Esophagus squamous epithelium (tissue), 5 donors: ENCODE measurements around the gene ZDHHC18. TPM values are rescaled to one million over a fixed set of nuclear protein-coding genes. Genes with fewer than 3 reads are reported as not detected.
A peak's percentile ranks its signal among the peaks of the same experiment; 100 is the strongest.
"Not testable (repeated sequence)": the region's sequence is repeated elsewhere in the genome, so short reads cannot be mapped to it uniquely, and the experiment has no call there.

ENCODE experiments used
- DNase-seq: peaks from one replicate; lab custom pipeline; 2025; lab: John Stamatoyannopoulos, UW
- H3K27ac ChIP-seq, 4 donors: fragments of 200-600 bp; sonication (generic); one replicate each; pipeline ENCODE4 v1.5.1; 2016 to 2019; ENCODE audit warnings: mild to moderate bottlenecking in 1 of 4
- H3K27me3 ChIP-seq, 4 donors: fragments of 200-600 bp; sonication (generic); 1 replicate in 3 of 4; 2 replicates in 1 of 4; pipeline versions ENCODE4 v1.5.1 to v1.6.0; 2017 to 2021; ENCODE audit warnings: antibody characterized with exemption in 1 of 4
- H3K36me3 ChIP-seq, 3 donors: fragments of 200-600 bp; sonication (generic); one replicate each; pipeline ENCODE4 v1.5.1; 2016 to 2019
- H3K4me1 ChIP-seq, 3 donors: fragments of 200-600 bp; sonication (generic); one replicate each; pipeline ENCODE4 v1.5.1; 2017 to 2019
- H3K4me3 ChIP-seq, 4 donors: fragments of 200-600 bp; sonication (generic); 1 replicate in 3 of 4; 2 replicates in 1 of 4; pipeline ENCODE4 v1.5.1; 2016 to 2019; ENCODE audit warnings: mild to moderate bottlenecking in 2 of 4, moderate library complexity in 1 of 4
- H3K9me3 ChIP-seq, 3 donors: fragments of 200-600 bp; sonication (generic); one replicate each; pipeline ENCODE4 v1.5.1; 2016 to 2019
- CTCF ChIP-seq, 6 experiments: fragments of 450-650 bp in 4 of 6; fragments of 200-600 bp in 2 of 6; sonication (generic) in 2 of 6; IDR thresholded peaks; one replicate each; pipeline ENCODE4 v1.5.1; 2016 to 2019; ENCODE audit warnings: antibody characterized with exemption in 6 of 6, mild to moderate bottlenecking in 4 of 6, moderate library complexity in 4 of 6
- POLR2A ChIP-seq, 4 donors: fragments of 450-650 bp; IDR thresholded peaks; one replicate each; pipeline ENCODE4 v1.6.1; 2017; ENCODE audit warnings: antibody characterized with exemption in 4 of 4, mild to moderate bottlenecking in 4 of 4, moderate library complexity in 3 of 4
- WGBS, 2 donors: methylation state at CpG; one replicate each; pipeline ENCODE4 v1.1.5; 2018; 5-methylcytosine and 5-hydroxymethylcytosine counted together
- intact Hi-C: fragments of 100-400 bp; cut with DNase I; formaldehyde crosslinking; loops from one replicate; pipeline ENCODE4 v1.15.0; 2022
- total RNA-seq, 4 donors: library from RNA; depleted of rRNA; stranded (reverse); fragments of >200 nt; gene quantifications; one replicate each; pipeline ENCODE4 v1.1.0, GENCODE V29; 2016
- donor health status: DM: yes; HTN: yes; CAD: no.

Gene ZDHHC18
- total RNA-seq, 4 donors from 2014 or later: 24.5 to 34.4 (median 29.4) TPM

GRCh38 chr1:26791626-26792025 is 34.9 kb upstream of the ZDHHC18 start:
- no peaks in the 10 kb centered on the region for H3K9me3 ChIP-seq
- intact Hi-C loops: no loop called here
- peaks cover 6 to 61% (median 7%) of the 10 kb centered on the region in 3 donors for H3K36me3 ChIP-seq
- WGBS, 2 donors: 77 to 80% methylated on average over 3 of the region's 3 CpGs
- TF ChIP-seq CTCF (IDR thresholded peaks at IDR 0.05): no peak
- TF ChIP-seq POLR2A (IDR thresholded peaks at IDR 0.05): no peak
- no peak overlapping the region for H3K4me3 ChIP-seq
- no peaks in the 10 kb centered on the region for H3K27me3 ChIP-seq
- peaks cover 9 to 27% (median 12%) of the 10 kb centered on the region in 3 donors for H3K4me1 ChIP-seq
- H3K27ac ChIP-seq: no peak overlapping the region
- no peak for DNase-seq

- no peak for DNase-seq
- Histone ChIP-seq H3K9me3 (no peaks in the 10 kb centered on the region), H3K27me3 (no peaks in the 10 kb centered on the region), H3K4me3 (no peak overlapping the region), H3K36me3 (peaks cover 7 to 74% (median 12%) of the 10 kb centered on the region in 3 donors), H3K27ac (no peak overlapping the region), H3K4me1 (peaks cover 3 to 24% (median 6%) of the 10 kb centered on the region in 3 donors)
- WGBS, 2 donors: 92 to 98% methylated on average over 2 of the region's 2 CpGs
- no peak for TF ChIP-seq POLR2A (IDR thresholded peaks at IDR 0.05)
- no peak for TF ChIP-seq CTCF (IDR thresholded peaks at IDR 0.05)
- intact Hi-C loops: no loop called here
Measured at GRCh38 chr1:26792924-26793323, 33.6 kb upstream of the ZDHHC18 start.

- Histone ChIP-seq H3K9me3 (no peaks in the 10 kb centered on the region), H3K4me3 (no peak overlapping the region), H3K27me3 (no peaks in the 10 kb centered on the region), H3K27ac (no peak overlapping the region), H3K4me1 (peaks cover 0 to 25% (median 8%) of the 10 kb centered on the region in 3 donors), H3K36me3 (peaks cover 7 to 79% (median 14%) of the 10 kb centered on the region in 3 donors)
- no peak for TF ChIP-seq CTCF (IDR thresholded peaks at IDR 0.05)
- no peak for TF ChIP-seq POLR2A (IDR thresholded peaks at IDR 0.05)
- no peak for DNase-seq
- WGBS, 2 donors: 80 to 90% methylated on average over 5 of the region's 5 CpGs
- intact Hi-C loops: no loop called here
Measured at GRCh38 chr1:26794391-26794790, 32.1 kb upstream of the ZDHHC18 start.

- Histone ChIP-seq H3K27ac (no peak overlapping the region), H3K9me3 (no peaks in the 10 kb centered on the region), H3K27me3 (no peaks in the 10 kb centered on the region), H3K36me3 (peaks cover 7 to 59% (median 14%) of the 10 kb centered on the region in 3 donors), H3K4me1 (peaks cover 0 to 37% (median 20%) of the 10 kb centered on the region in 3 donors), H3K4me3 (no peak overlapping the region)
- TF ChIP-seq POLR2A (IDR thresholded peaks at IDR 0.05): no peak
- no peak for TF ChIP-seq CTCF (IDR thresholded peaks at IDR 0.05)
- 75 to 83% methylated on average over 2 of the region's 2 CpGs for WGBS, 2 donors
- DNase-seq: no peak
- intact Hi-C loops: no loop called here
Measured at GRCh38 chr1:26797627-26798026, 28.9 kb upstream of the ZDHHC18 start.

- peak overlapping the region in 3 of 4 donors; percentile 59 to 78 (median 72) for H3K27ac ChIP-seq
- no peak for DNase-seq
- H3K9me3 ChIP-seq: no peaks in the 10 kb centered on the region
- peaks cover 4 to 39% (median 9%) of the 10 kb centered on the region in 3 donors for H3K36me3 ChIP-seq
- no peaks in the 10 kb centered on the region for H3K27me3 ChIP-seq
- TF ChIP-seq CTCF (IDR thresholded peaks at IDR 0.05): no peak
- no peak for TF ChIP-seq POLR2A (IDR thresholded peaks at IDR 0.05)
- intact Hi-C loops: no loop called here
- peak overlapping the region in 1 of 4 donors; percentile 29 for H3K4me3 ChIP-seq
- H3K4me1 ChIP-seq: peaks cover 0 to 37% (median 20%) of the 10 kb centered on the region in 3 donors
- 42 to 61% methylated on average over 3 to 4 of the region's 5 CpGs for WGBS, 2 donors
Measured at GRCh38 chr1:26799479-26800142, 26.9 kb upstream of the ZDHHC18 start.

GRCh38 chr1:26803932-26804331 is 22.6 kb upstream of the ZDHHC18 start:
- WGBS, 2 donors: no CpG with 5 or more reads among the region's 36 CpGs
- H3K27me3 ChIP-seq, H3K9me3 ChIP-seq, H3K36me3 ChIP-seq, H3K4me3 ChIP-seq, DNase-seq, H3K27ac ChIP-seq, intact Hi-C loops: not testable (repeated sequence)
- peaks cover 0 to 23% (median 18%) of the 10 kb centered on the region in 3 donors for H3K4me1 ChIP-seq
